ENCODE data around the gene GRK5.

Gene GRK5

GRCh38 chr10:119488675-119489074, 281.3 kb downstream of the GRK5 start:
- TF ChIP-seq ZFX (IDR thresholded peaks at IDR 0.05; ENCODE audit: borderline replicate concordance) (no peak), CTCF (IDR thresholded peaks at IDR 0.05) (no peak)
- no peak overlapping the region for H3K27ac ChIP-seq

- TF ChIP-seq ZFX (IDR thresholded peaks at IDR 0.05; ENCODE audit: borderline replicate concordance) (no peak), CTCF (IDR thresholded peaks at IDR 0.05) (peak; percentile 57)
- H3K27ac ChIP-seq = no peak overlapping the region
These were observed 282.6 kb downstream of the GRK5 start for GRCh38 chr10:119489991-119490326.

- no peak for TF ChIP-seq ZFX (IDR thresholded peaks at IDR 0.05; ENCODE audit: borderline replicate concordance)
- H3K27ac ChIP-seq = no peak overlapping the region
These were observed 284.8 kb downstream of the GRK5 start for GRCh38 chr10:119491966-119492757.

- TF ChIP-seq ZFX (IDR thresholded peaks at IDR 0.05; ENCODE audit: borderline replicate concordance) (no peak), CTCF (IDR thresholded peaks at IDR 0.05) (no peak)
These were observed 285.8 kb downstream of the GRK5 start for GRCh38 chr10:119493155-119493554.

GRCh38 chr10:119494236-119495020, 287.1 kb downstream of the GRK5 start:
- TF ChIP-seq CTCF (IDR thresholded peaks at IDR 0.05) (no peak), ZFX (IDR thresholded peaks at IDR 0.05; ENCODE audit: borderline replicate concordance) (no peak)
- H3K27ac ChIP-seq = no peak overlapping the region

More at GRCh38 chr10:119493155-119493554, 285.8 kb downstream of the GRK5 start:
- no peak overlapping the region for H3K27ac ChIP-seq

GRCh38 chr10:119495021-119495505, 287.7 kb downstream of the GRK5 start:
- H3K27ac ChIP-seq = no peak overlapping the region
- TF ChIP-seq CTCF (IDR thresholded peaks at IDR 0.05) (no peak), ZFX (IDR thresholded peaks at IDR 0.05; ENCODE audit: borderline replicate concordance) (no peak)

- no peak for TF ChIP-seq CTCF (IDR thresholded peaks at IDR 0.05)
- TF ChIP-seq ZFX (IDR thresholded peaks at IDR 0.05; ENCODE audit: borderline replicate concordance) = no peak
- H3K27ac ChIP-seq = no peak overlapping the region
These were observed 288.2 kb downstream of the GRK5 start for GRCh38 chr10:119495545-119495944.
